Hematopoietic multipotent progenitor cell (in vitro differentiated cells): ENCODE data around the gene CELSR3. TPM values are rescaled to one million over a fixed set of nuclear protein-coding genes. Genes with fewer than 3 reads are reported as not detected.

ENCODE experiments used
- DNase-seq, 3 donors: peaks; one replicate each; pipeline ENCODE4 v3.0.0-alpha.2; 2011 to 2015; ENCODE audit warnings: low read depth in 2 of 3, low spot score in 2 of 3
- total RNA-seq: library from RNA; depleted of rRNA; stranded (reverse); fragments of >200 nt; gene quantifications from one replicate; pipeline ENCODE4 v1.2.3, GENCODE V29; 2012

The CELSR3 gene
- total RNA-seq, result 3.2 TPM

GRCh38 chr3:48662753-48663488 lies at the start of gene CELSR3:
CELSR3 (minus strand) TSS chr3:48662886; CDS start chr3:48662634, 252 bp downstream.
- peak in 2 of 3 donors; percentile 73 to 75 for DNase-seq

- no peak for DNase-seq
These were observed 49.0 kb upstream of the CELSR3 start for GRCh38 chr3:48711727-48712126.

- DNase-seq, result no peak
These were observed 46.4 kb upstream of the CELSR3 start for GRCh38 chr3:48709051-48709461.

GRCh38 chr3:48708481-48708889 lies 45.8 kb upstream of the CELSR3 start:
- DNase-seq, result no peak

- DNase-seq, result no peak
These were observed 44.5 kb upstream of the CELSR3 start for GRCh38 chr3:48707157-48707556.

- DNase-seq, result no peak
These were observed 39.7 kb upstream of the CELSR3 start for GRCh38 chr3:48702320-48702920.

- DNase-seq, result no peak
These were observed 38.2 kb upstream of the CELSR3 start for GRCh38 chr3:48700731-48701405.

- no peak for DNase-seq
These were observed 36.2 kb upstream of the CELSR3 start for GRCh38 chr3:48698891-48699290.

GRCh38 chr3:48697952-48698351 lies 35.3 kb upstream of the CELSR3 start:
- DNase-seq, result no peak

GRCh38 chr3:48696601-48697000 lies 33.9 kb upstream of the CELSR3 start:
- no peak for DNase-seq

- no peak for DNase-seq
These were observed 33.5 kb upstream of the CELSR3 start for GRCh38 chr3:48696156-48696555.

GRCh38 chr3:48695393-48695753 lies 32.7 kb upstream of the CELSR3 start:
- DNase-seq, result no peak

- DNase-seq, result no peak
These were observed 32.1 kb upstream of the CELSR3 start for GRCh38 chr3:48694610-48695392.

GRCh38 chr3:48693826-48694225 lies 31.1 kb upstream of the CELSR3 start:
- DNase-seq, result no peak

GRCh38 chr3:48692551-48692950 lies 29.9 kb upstream of the CELSR3 start:
- DNase-seq, result no peak

GRCh38 chr3:48690846-48691458 lies 28.3 kb upstream of the CELSR3 start:
- DNase-seq, result no peak

- no peak for DNase-seq
These were observed 26.7 kb upstream of the CELSR3 start for GRCh38 chr3:48689384-48689783.

GRCh38 chr3:48688737-48689075 lies 26.0 kb upstream of the CELSR3 start:
- no peak for DNase-seq

GRCh38 chr3:48688032-48688736 lies 25.5 kb upstream of the CELSR3 start:
- DNase-seq, result no peak

- no peak for DNase-seq
These were observed 24.6 kb upstream of the CELSR3 start for GRCh38 chr3:48687220-48687678.
